Middle frontal gyrus (tissue), 1 donor: Measurements from ENCODE around the gene WDTC1.
"Not testable (repeated sequence)": the region's sequence is repeated elsewhere in the genome, so short reads cannot be mapped to it uniquely, and the experiment has no call there.

Experiments used
- DNase-seq: peaks from one replicate; pipeline ENCODE4 v3.0.0-alpha.2; 2015; ENCODE audit warnings: low spot score; ENCODE audit errors: extremely low spot score

The WDTC1 gene

GRCh38 chr1:27234049-27234882, at the start of gene WDTC1:
Gene WDTC1, plus strand, starts transcription at chr1:27234632. Its CDS starts 26,423 bp downstream, at chr1:27261055.
- peak; percentile 97 for DNase-seq

GRCh38 chr1:27184665-27185064, 49.8 kb upstream of the WDTC1 start:
- not testable (repeated sequence) for DNase-seq

GRCh38 chr1:27192039-27192529, 42.3 kb upstream of the WDTC1 start:
- DNase-seq, result no peak

GRCh38 chr1:27193194-27193593, 41.2 kb upstream of the WDTC1 start:
- DNase-seq, result no peak

- no peak for DNase-seq
Measured at GRCh38 chr1:27201295-27201694, 33.1 kb upstream of the WDTC1 start.

GRCh38 chr1:27203946-27204345, 30.5 kb upstream of the WDTC1 start:
- DNase-seq, result no peak

- not testable (repeated sequence) for DNase-seq
Measured at GRCh38 chr1:27207238-27207637, 27.2 kb upstream of the WDTC1 start.

GRCh38 chr1:27208143-27208850, 26.1 kb upstream of the WDTC1 start:
- not testable (repeated sequence) for DNase-seq

- DNase-seq, result no peak
Measured at GRCh38 chr1:27216466-27216865, 18.0 kb upstream of the WDTC1 start.

- no peak for DNase-seq
Measured at GRCh38 chr1:27217401-27217800, 17.0 kb upstream of the WDTC1 start.

- DNase-seq, result no peak
Measured at GRCh38 chr1:27218736-27219135, 15.7 kb upstream of the WDTC1 start.

- DNase-seq, result no peak
Measured at GRCh38 chr1:27220096-27220495, 14.3 kb upstream of the WDTC1 start.

GRCh38 chr1:27220702-27221497, 13.5 kb upstream of the WDTC1 start:
- DNase-seq, result not testable (repeated sequence)

GRCh38 chr1:27225621-27226020, 8.8 kb upstream of the WDTC1 start:
- no peak for DNase-seq

- no peak for DNase-seq
Measured at GRCh38 chr1:27227765-27228164, 6.7 kb upstream of the WDTC1 start.

GRCh38 chr1:27233667-27234048, 774 bp upstream of the WDTC1 start:
- no peak for DNase-seq

GRCh38 chr1:27235827-27236226, 1.4 kb downstream of the WDTC1 start:
- DNase-seq, result no peak

- no peak for DNase-seq
Measured at GRCh38 chr1:27237112-27237511, 2.7 kb downstream of the WDTC1 start.

GRCh38 chr1:27238032-27238431, 3.6 kb downstream of the WDTC1 start:
- DNase-seq, result no peak

GRCh38 chr1:27241677-27242076, 7.2 kb downstream of the WDTC1 start:
- DNase-seq, result no peak

GRCh38 chr1:27243665-27244064, 9.2 kb downstream of the WDTC1 start:
- not testable (repeated sequence) for DNase-seq

GRCh38 chr1:27246194-27246593, 11.8 kb downstream of the WDTC1 start:
- DNase-seq, result no peak
